Heart left ventricle (tissue), 13 donors: ENCODE measurements around the gene MEGF11.

Source experiments
- POLR2A ChIP-seq, 2 donors: fragments of 450-650 bp; IDR thresholded peaks; one replicate each; pipeline ENCODE4 v1.6.1; 2017; ENCODE audit warnings: antibody characterized with exemption in 2 of 2, mild to moderate bottlenecking in 2 of 2, moderate library complexity in 2 of 2
- TF ChIP-seq, protein P1 (sequence below), 12 donors: fragments of 200-600 bp; sonication (generic) in 4 of 12; IDR thresholded peaks; one replicate each; pipeline versions ENCODE4 v1.5.0 to v1.8.0; 2018 to 2022; ENCODE audit warnings: antibody characterized with exemption in 12 of 12, mild to moderate bottlenecking in 5 of 12
- donor health status: ischemic (EF 13 %, LVEDD 7.1; RV severe dilation, severe dysfunction).
- donor health status: DM: no; HTN: yes; CAD: no.
- donor health status: DM: no; HTN: no; CAD: no.
- donor health status: ischemic (EF 25% LVEDD 6.9; RV normal size, moderate dysfunction).
- donor health status: ischemic (EF 25% LVEDD 5.7; RV mildly dilated, moderate dysfunction).
- donor health status: ischemic (EF 35%, LVEDD 5.7; RV mildly dilated, moderate dysfunction).
- donor health status: nonischemic (EF 11% LVEDD 7.7; RV severe dilation, severe dysfunction).
- donor health status: DM: yes; HTN: yes; CAD: no.
- donor health status: PGD.
- donor health status: ischemic (EF 29% LVEDD 5.4; RV normal size, mild dysfunction).
- donor health status: nonischemic (EF 23%, LVEDD 6.1; RV moderate dilation, normal function).

DNA sequence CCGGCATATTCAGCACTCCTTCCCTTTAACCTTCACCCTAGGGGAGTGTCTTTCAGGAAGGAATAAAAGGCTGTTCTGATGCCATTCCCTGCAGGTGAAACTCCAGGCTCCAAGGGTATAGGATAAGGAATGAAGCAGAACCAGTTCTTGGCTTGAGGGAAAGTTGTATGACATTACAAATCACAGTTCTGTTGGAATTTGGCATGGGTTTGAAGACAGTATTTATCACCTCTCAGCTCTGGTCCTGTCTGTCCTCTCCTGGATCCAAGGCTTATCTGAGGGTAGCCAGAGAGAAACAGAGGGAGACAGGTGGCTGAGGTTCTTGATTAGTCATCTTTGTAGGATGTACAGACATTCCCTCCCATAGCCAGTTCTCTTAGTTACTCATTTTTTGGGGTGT is 347.2 kb downstream of the MEGF11 start:
- TF ChIP-seq, protein P1, sequence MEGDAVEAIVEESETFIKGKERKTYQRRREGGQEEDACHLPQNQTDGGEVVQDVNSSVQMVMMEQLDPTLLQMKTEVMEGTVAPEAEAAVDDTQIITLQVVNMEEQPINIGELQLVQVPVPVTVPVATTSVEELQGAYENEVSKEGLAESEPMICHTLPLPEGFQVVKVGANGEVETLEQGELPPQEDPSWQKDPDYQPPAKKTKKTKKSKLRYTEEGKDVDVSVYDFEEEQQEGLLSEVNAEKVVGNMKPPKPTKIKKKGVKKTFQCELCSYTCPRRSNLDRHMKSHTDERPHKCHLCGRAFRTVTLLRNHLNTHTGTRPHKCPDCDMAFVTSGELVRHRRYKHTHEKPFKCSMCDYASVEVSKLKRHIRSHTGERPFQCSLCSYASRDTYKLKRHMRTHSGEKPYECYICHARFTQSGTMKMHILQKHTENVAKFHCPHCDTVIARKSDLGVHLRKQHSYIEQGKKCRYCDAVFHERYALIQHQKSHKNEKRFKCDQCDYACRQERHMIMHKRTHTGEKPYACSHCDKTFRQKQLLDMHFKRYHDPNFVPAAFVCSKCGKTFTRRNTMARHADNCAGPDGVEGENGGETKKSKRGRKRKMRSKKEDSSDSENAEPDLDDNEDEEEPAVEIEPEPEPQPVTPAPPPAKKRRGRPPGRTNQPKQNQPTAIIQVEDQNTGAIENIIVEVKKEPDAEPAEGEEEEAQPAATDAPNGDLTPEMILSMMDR (IDR thresholded peaks at IDR 0.05) = no peak
- no peak for TF ChIP-seq POLR2A (IDR thresholded peaks at IDR 0.05)
